HG02870 (cell line): Measurements from ENCODE around the gene SMLR1.
A peak's percentile ranks its signal among the peaks of the same experiment; 100 is the strongest.

Experiments used
- ATAC-seq: cut with Tn5 transposase; IDR thresholded peaks from one replicate; pipeline ENCODE4 v1.9.1; 2021; ENCODE audit warnings: mild to moderate bottlenecking, moderate library complexity; ENCODE audit not compliant: unreplicated experiment

Gene SMLR1

DNA sequence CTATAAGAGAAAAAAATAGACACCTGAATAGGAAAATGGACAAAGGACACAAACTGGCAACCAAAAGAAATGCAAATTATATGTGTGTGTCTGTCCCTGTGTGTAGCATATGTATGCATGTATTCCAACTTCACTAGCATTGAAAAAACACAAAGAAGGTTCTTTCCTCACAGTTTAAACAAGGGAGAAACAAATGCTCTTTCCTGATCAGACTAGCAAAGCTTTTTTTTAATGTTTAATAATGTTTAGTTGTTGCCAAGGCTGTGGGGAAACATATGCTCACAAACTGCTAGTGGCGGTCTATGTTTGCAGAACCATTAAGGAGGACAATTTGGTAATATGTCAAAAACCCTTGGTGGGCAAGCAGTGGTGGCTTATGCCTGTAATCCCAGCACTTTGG, 22.4 kb downstream of the SMLR1 start:
- no peak for ATAC-seq

DNA sequence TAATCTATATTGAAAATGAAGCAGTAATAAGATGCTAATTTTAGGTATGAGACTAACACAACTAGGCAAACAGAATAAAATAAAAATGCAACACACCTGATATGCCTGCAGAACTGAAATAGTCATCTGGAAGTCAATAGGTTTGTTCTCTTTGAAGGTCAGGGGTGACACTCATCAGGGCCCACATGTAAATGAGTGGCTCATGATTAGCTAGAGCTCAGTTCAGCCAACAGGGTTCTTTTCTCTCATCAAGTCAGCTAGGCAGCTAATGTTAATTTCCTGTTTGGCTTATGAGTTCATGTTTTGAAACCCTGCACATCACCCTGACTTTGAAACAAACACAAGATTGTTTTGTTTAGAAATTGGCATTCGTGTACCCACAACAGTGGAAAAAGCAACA, 23.8 kb downstream of the SMLR1 start:
- no peak for ATAC-seq

GRCh38 chr6:130852844-130853554, 25.8 kb downstream of the SMLR1 start:
- no peak for ATAC-seq

DNA sequence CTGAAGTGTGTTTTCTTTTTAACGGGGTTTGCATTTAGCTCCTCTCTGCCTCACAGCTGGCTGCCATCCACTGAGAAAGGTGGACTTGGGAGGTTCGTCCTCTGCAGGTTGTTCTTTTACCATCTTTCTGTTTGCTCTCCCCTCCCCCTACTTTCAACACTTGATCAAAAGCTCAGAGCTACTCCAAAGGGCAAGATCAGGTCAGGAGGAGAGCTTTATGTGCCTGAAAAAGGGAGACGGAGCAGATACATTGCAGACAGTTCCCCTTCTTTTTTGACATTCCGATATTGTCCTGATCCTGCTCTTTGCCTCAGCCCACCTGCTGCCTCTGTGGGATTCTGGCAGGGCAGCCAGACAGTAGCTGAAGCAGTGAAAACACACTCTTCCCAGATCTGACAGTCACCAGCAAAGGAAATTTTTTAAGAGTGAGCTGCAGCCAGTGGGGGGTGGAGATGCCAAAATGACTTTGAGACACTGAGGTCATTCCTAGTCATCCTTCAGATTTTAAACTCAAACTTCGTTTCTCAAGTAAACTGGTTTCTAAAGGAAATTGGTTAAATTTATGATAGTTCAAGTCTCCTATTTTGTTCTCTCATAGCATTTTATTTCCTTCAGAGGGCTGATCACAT, 26.5 kb downstream of the SMLR1 start:
- ATAC-seq: no peak

DNA sequence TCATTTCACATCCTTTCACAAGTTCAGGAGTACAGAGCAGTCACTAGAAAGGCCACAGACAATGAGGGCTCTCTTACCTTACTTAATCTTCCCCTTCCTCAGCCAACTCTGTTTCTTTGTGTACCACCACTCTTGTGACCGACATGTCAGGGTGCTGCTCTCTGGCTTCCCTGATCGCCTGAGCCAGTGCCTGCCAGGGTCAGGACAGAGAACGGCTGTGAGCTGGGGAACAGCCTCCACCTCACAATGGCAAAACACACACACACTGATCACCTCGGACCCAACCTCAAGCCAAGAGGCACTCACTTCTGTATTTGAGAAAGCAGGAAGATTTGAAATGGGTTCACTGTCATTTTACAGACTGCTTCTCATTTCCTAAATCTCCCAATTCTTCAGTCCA, 30.8 kb downstream of the SMLR1 start:
- ATAC-seq: no peak

DNA sequence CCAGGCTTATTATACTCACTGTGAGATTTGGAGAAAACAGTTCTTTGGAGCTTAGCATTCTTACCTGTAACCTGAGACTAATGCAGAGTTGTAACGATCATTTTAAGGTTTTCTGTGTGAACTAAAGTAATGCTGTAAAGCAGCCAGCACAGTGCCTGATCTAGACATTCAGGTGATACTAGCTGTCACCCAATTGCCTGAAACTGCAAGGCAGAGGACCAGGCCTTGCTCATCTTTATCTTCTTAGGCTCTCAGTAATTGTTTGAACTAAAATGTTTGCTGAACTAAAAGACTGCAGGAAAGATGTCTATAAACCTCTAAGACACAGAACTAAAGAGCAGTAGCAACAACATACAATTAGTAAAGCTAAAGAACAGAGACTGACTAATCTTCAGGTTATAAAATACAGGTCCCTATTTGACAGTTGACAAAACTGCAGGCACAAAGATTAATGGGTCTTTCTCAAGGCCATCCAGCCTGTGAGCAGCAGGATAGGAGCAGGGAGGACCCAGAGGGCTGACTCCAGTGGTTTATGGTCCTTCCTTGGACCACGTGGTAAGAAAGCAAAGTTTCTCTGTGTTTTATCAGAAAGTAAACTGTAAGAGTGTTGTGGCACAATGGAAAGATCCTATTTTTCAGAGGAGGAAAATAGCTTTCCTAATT, 31.4 kb downstream of the SMLR1 start:
- no peak for ATAC-seq

DNA sequence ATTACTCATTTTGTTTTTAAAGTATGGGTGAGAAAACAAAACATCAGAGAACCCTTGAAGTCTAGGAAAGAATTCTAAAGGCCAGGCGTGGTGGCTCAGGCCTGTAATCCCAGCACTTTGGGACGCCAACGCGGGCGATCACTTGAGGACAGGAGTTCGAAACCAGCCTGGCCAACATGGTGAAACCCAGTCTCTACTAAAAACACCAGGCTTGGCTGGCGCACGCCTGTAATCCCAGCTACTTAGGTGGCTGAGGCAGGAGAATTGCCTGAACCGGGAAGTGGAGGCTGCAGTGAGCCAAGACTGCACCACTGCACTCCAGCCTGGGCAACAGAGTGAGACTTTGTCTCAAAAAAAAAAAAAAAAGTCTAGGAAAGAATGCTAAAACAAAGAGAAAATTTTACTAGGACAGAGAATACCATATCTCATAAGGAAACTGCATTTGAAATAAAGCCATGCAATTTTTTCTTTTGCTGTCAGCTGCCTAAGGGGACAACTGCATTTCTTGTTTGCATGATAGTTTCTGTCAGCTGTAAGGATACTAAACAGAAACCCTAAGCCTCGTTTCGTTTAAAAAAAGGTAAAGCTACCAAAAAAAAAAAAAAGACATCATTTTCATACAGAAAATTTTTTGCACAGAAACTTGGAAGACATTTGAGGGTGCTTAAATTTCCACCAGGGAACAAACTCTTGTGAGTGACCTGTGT, 32.1 kb downstream of the SMLR1 start:
- ATAC-seq: peak; percentile 59

DNA sequence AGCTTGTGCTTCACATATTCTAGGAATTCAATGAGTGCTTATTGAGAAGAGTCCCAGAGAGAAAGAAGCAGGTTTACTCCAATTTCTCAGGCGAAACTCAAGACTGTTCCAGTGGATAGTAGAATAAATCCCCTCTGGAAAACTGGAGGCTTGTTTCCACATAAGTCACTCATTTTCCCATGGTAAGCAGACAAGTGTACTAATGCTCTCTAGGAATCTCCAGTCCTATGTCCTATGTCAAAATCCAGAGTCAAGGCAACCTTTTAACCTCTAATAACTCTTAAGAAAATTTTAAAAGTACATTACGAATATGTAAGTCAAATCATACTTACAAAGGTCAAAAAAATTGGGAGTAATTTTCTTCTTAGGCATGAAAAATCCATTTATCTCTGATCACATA, 35.2 kb downstream of the SMLR1 start:
- ATAC-seq: no peak

GRCh38 chr6:130863415-130864230, 36.4 kb downstream of the SMLR1 start:
- no peak for ATAC-seq

- no peak for ATAC-seq
Observed at GRCh38 chr6:130864344-130864743, 37.1 kb downstream of the SMLR1 start.

DNA sequence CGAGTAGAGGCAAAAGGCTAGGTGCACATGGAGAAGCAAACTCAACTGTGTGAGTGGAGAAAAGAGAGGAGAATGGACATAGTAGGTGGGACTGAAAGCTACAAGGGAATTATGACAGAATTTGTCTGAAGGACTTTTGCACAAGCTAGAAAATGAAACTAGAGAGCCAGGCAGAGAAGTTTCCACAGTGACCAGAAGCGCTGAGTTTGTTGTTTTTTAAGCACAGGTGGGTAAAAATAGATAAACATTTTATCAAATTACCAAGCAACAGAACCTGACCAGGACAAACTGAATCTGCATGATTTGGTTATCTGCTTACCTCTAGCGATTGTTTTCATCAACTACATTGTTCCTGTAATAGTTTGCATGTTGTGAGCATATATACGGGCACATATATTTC, 38.6 kb downstream of the SMLR1 start:
- no peak for ATAC-seq

DNA sequence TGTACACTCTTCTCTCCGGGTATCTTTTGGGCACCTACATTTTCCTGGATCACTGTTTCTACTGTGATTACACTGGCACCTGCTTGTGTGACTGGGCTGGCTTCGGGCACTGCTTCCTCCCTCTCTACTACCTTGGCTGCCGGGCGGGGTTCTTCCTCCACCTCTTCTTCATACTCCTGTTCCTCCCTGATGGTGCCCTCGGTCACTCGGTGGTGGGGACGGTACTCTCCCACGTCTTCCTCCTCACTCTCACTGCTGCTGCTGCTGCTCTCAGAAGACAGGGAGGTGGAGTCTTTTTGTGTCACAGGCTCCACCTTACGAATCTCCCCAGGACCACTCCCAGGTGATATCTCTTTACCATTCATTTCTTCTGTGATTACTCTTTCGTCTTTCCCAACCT, 42.5 kb downstream of the SMLR1 start:
- no peak for ATAC-seq

DNA sequence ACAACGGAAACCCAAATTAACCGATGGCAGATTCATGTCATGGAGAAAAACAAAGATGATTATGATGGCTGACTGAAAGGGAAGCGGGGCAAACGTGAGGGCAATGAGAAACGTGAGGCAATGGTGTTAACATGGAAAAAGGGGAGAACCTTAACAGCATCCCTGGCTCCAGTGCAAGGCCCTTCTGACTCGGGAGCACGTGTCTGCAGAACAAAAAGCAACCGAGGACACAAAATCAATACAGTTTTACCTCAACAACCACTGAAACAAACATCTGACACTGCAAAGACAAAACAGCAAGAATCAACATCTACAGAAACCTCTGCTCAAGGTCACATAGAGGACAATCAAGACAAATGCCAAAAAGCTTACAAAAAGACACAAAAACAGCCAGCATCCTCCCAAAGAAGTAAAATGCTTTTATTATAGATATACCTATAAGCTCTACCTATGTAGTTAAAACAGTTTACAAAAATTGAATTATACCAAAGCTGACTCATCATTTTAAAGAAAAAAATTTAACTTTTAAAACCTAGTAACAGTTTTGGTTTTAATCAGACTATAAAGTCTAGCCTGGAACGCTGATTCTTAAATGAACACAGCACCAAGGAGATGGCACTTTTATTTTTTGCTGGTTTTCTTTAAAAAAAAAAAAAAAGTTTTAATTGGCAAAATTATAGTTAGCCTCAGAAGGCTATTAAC, 43.1 kb downstream of the SMLR1 start:
- ATAC-seq: no peak

DNA sequence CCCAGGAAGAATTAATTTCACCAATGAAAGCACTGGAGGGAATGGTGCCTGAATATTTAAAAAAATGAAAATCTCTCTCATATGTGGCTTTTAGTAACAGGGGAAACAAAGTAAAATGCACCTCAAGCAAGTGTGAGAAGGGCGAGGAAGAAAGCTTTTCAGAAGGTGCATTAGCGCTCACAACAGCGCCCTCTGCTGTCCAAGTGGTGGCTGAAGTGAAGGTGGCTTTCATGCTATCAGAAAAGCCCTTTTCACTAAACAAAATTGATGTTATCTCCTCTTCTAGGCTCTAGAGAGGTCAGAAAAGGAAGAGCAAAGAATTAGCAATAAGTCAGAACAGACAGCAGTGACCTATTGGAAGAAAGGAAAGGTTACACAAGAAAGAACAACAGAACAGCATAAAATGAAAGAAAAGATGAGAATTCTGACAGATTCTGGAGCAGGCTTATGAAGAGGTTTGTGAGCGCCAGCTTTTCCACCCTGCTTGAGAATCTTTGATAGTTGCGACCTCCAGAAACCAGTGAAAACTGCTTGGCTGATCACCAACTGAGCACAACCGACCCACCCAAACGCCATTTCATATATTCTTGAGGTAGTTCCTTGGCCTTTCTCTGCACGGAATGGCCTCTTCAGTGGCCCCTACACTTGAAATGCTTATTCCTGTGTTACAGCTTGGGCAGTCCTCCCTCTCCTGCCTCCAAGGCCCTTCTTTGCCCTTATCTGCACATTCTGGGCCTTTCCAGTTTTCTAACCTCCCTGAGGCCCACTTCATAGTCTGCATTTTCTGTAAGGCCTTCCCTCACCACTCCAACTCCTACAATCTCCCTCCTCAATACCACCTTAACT, 45.3 kb downstream of the SMLR1 start:
- peak; percentile 80 for ATAC-seq

- ATAC-seq: no peak
Observed at GRCh38 chr6:130873746-130874145, 46.5 kb downstream of the SMLR1 start.

DNA sequence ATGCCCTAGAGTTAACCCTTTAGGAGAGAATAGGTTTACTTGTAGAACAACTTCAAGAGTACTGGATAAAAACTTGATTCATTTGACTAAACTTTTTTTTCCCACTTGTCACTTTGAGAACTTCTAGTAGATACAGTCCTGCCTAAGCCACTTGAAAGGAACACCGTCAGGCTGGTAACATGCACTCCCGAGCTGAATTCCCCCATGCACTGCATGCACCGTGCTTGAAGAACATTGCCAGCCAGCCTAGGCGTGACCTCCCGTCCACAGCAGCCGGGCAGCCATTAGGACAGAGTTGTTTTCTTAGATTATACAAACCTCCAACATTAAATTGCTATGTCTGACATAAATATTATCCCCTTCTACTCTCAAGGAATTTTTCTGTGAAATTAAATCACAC, 52.6 kb downstream of the SMLR1 start:
- ATAC-seq: no peak

DNA sequence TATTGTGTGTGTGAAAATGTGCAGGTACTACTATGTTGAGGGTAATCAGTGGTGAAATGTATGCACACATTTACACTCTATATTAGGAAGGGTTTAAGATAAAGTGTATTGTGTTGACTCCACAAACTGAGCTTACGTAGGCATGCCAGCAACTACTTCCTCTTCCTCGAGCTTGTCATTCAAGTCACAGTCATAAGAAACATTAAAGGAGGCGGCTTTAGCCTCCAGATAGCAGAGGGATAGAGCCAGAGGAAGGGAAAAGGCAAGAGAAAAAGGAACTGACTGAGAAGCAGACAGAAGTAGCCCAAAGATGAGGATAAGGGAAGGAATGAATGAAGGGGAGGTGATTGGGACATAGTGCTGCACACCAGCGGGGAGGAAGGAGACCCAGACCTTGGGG, 55.2 kb downstream of the SMLR1 start:
- ATAC-seq: no peak

GRCh38 chr6:130885392-130886192, 58.4 kb downstream of the SMLR1 start:
- peak; percentile 88 for ATAC-seq
